ENCODE data around the gene DBF4B.

DNA sequence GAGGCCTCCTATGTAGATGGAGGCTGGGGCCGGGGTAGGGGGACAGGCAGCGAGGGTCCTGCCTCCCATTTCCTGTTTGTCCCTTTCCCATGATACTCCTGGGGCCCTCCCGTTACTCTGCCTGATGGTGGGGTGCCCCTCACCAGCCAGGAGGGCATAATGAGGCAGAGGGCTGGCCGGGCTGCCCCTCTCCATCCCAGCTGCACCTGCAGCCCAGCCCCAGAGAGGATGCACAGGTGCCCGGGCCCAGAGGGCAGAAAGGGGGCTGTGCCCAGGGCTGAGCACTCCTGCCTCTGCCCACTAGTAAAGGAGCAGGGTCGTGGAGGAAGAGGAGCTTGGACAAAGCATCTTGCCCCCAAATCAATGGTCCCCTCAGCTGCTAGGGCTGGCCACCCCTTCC is 60.8 kb downstream of the DBF4B start:
- TF ChIP-seq, protein P1, sequence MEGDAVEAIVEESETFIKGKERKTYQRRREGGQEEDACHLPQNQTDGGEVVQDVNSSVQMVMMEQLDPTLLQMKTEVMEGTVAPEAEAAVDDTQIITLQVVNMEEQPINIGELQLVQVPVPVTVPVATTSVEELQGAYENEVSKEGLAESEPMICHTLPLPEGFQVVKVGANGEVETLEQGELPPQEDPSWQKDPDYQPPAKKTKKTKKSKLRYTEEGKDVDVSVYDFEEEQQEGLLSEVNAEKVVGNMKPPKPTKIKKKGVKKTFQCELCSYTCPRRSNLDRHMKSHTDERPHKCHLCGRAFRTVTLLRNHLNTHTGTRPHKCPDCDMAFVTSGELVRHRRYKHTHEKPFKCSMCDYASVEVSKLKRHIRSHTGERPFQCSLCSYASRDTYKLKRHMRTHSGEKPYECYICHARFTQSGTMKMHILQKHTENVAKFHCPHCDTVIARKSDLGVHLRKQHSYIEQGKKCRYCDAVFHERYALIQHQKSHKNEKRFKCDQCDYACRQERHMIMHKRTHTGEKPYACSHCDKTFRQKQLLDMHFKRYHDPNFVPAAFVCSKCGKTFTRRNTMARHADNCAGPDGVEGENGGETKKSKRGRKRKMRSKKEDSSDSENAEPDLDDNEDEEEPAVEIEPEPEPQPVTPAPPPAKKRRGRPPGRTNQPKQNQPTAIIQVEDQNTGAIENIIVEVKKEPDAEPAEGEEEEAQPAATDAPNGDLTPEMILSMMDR (IDR thresholded peaks at IDR 0.05; ENCODE audit: borderline replicate concordance, extremely low read depth, low read length, poor library complexity, severe bottlenecking): no peak
- no peak for TF ChIP-seq EZH2 (IDR thresholded peaks at IDR 0.05; ENCODE audit: borderline replicate concordance, low read depth, low read length, severe bottlenecking)

Measured in DND-41 (cell line).